ENCODE results near the gene TKT.

Gene TKT

GRCh38 chr3:53238886-53239285 is 16.9 kb downstream of the TKT start:
- DNase-seq (ENCODE audit: low spot score in 2 of 2) (no peak), ATAC-seq (no peak)
- peaks cover 64% of the 10 kb centered on the region for H3K36me3 Mint-ChIP-seq
- peak overlapping the region; percentile 73 for H3K27ac Mint-ChIP-seq
- H3K9me3 Mint-ChIP-seq: no peaks in the 10 kb centered on the region
- no peak overlapping the region for H3K4me3 Mint-ChIP-seq
- H3K4me1 Mint-ChIP-seq: peaks cover 21% of the 10 kb centered on the region

- Mint-ChIP-seq H3K4me1 (peaks cover 16% of the 10 kb centered on the region), H3K9me3 (no peaks in the 10 kb centered on the region), H3K36me3 (peaks cover 65% of the 10 kb centered on the region), H3K4me3 (no peak overlapping the region), H3K27ac (peak overlapping the region; percentile 73)
- DNase-seq (ENCODE audit: low spot score in 2 of 2) (no peak), ATAC-seq (no peak)
These were observed 17.6 kb downstream of the TKT start for GRCh38 chr3:53238051-53238850.

- peaks cover 10% of the 10 kb centered on the region for H3K4me1 Mint-ChIP-seq
- ATAC-seq: peak; percentile 44
- no peak for DNase-seq (ENCODE audit: low spot score in 2 of 2)
- H3K9me3 Mint-ChIP-seq: no peaks in the 10 kb centered on the region
- peaks cover 82% of the 10 kb centered on the region for H3K36me3 Mint-ChIP-seq
- H3K4me3 Mint-ChIP-seq: no peak overlapping the region
- H3K27ac Mint-ChIP-seq: peak overlapping the region; percentile 87
These were observed 19.5 kb downstream of the TKT start for GRCh38 chr3:53236112-53236841.

GRCh38 chr3:53235545-53235944 is 20.3 kb downstream of the TKT start:
- peak overlapping the region; percentile 87 for H3K27ac Mint-ChIP-seq
- ATAC-seq: no peak
- no peak overlapping the region for H3K4me3 Mint-ChIP-seq
- no peak for DNase-seq (ENCODE audit: low spot score in 2 of 2)
- no peaks in the 10 kb centered on the region for H3K9me3 Mint-ChIP-seq
- peaks cover 10% of the 10 kb centered on the region for H3K4me1 Mint-ChIP-seq
- peaks cover 83% of the 10 kb centered on the region for H3K36me3 Mint-ChIP-seq

- Mint-ChIP-seq H3K9me3 (no peaks in the 10 kb centered on the region), H3K4me3 (no peak overlapping the region), H3K36me3 (peaks cover 85% of the 10 kb centered on the region), H3K27ac (peak overlapping the region; percentile 87), H3K4me1 (peaks cover 10% of the 10 kb centered on the region)
- ATAC-seq: no peak
- no peak for DNase-seq (ENCODE audit: low spot score in 2 of 2)
These were observed 21.0 kb downstream of the TKT start for GRCh38 chr3:53234841-53235232.

GRCh38 chr3:53234130-53234840 is 21.5 kb downstream of the TKT start:
- ATAC-seq: no peak

GRCh38 chr3:53232641-53233377 is 23.0 kb downstream of the TKT start:
- H3K36me3 Mint-ChIP-seq: peaks cover 85% of the 10 kb centered on the region
- H3K9me3 Mint-ChIP-seq: no peaks in the 10 kb centered on the region
- no peak for ATAC-seq
- no peak overlapping the region for H3K4me3 Mint-ChIP-seq
- H3K4me1 Mint-ChIP-seq: peaks cover 10% of the 10 kb centered on the region
- peak overlapping the region; percentile 57 for H3K27ac Mint-ChIP-seq
- DNase-seq (ENCODE audit: low spot score in 2 of 2): no peak

More at GRCh38 chr3:53234130-53234840, 21.5 kb downstream of the TKT start:
- no peak for DNase-seq (ENCODE audit: low spot score in 2 of 2)
- Mint-ChIP-seq H3K4me3 (no peak overlapping the region), H3K27ac (no peak overlapping the region), H3K9me3 (no peaks in the 10 kb centered on the region), H3K36me3 (peaks cover 85% of the 10 kb centered on the region), H3K4me1 (peaks cover 10% of the 10 kb centered on the region)

- Mint-ChIP-seq H3K4me1 (peaks cover 9% of the 10 kb centered on the region), H3K27ac (peak overlapping the region; percentile 57), H3K36me3 (peaks cover 85% of the 10 kb centered on the region)
These were observed 24.0 kb downstream of the TKT start for GRCh38 chr3:53231532-53232511.

GRCh38 chr3:53230789-53231188 is 25.0 kb downstream of the TKT start:
- Mint-ChIP-seq H3K9me3 (no peaks in the 10 kb centered on the region), H3K4me1 (peaks cover 4% of the 10 kb centered on the region), H3K36me3 (peaks cover 90% of the 10 kb centered on the region), H3K27ac (no peak overlapping the region), H3K4me3 (no peak overlapping the region)
- ATAC-seq (no peak), DNase-seq (ENCODE audit: low spot score in 2 of 2) (no peak)

More at GRCh38 chr3:53231532-53232511, 24.0 kb downstream of the TKT start:
- no peak for DNase-seq (ENCODE audit: low spot score in 2 of 2)
- Mint-ChIP-seq H3K9me3 (no peaks in the 10 kb centered on the region), H3K4me3 (no peak overlapping the region)
- ATAC-seq: no peak

- Mint-ChIP-seq H3K27ac (no peak overlapping the region), H3K36me3 (peaks cover 92% of the 10 kb centered on the region), H3K4me1 (peaks cover under 1% of the 10 kb centered on the region), H3K9me3 (no peaks in the 10 kb centered on the region), H3K4me3 (no peak overlapping the region)
- ATAC-seq: no peak
- DNase-seq (ENCODE audit: low spot score in 2 of 2): no peak
These were observed 25.7 kb downstream of the TKT start for GRCh38 chr3:53230041-53230621.

GRCh38 chr3:53229606-53230005 is 26.2 kb downstream of the TKT start:
- peaks cover 91% of the 10 kb centered on the region for H3K36me3 Mint-ChIP-seq
- ATAC-seq: no peak
- H3K27ac Mint-ChIP-seq: no peak overlapping the region
- no peak overlapping the region for H3K4me3 Mint-ChIP-seq
- H3K9me3 Mint-ChIP-seq: no peaks in the 10 kb centered on the region
- no peak for DNase-seq (ENCODE audit: low spot score in 2 of 2)
- no peaks in the 10 kb centered on the region for H3K4me1 Mint-ChIP-seq

- DNase-seq (ENCODE audit: low spot score in 2 of 2): no peak
- Mint-ChIP-seq H3K27ac (no peak overlapping the region), H3K9me3 (no peaks in the 10 kb centered on the region), H3K36me3 (peaks cover 88% of the 10 kb centered on the region), H3K4me1 (no peaks in the 10 kb centered on the region), H3K4me3 (no peak overlapping the region)
- no peak for ATAC-seq
These were observed 26.7 kb downstream of the TKT start for GRCh38 chr3:53229171-53229570.

- Mint-ChIP-seq H3K36me3 (peaks cover 88% of the 10 kb centered on the region), H3K4me1 (no peaks in the 10 kb centered on the region)
These were observed 27.6 kb downstream of the TKT start for GRCh38 chr3:53227993-53228885.

More at GRCh38 chr3:53227993-53228885, 27.6 kb downstream of the TKT start:
- DNase-seq (ENCODE audit: low spot score in 2 of 2) (no peak), ATAC-seq (no peak)
- Mint-ChIP-seq H3K9me3 (no peaks in the 10 kb centered on the region), H3K27ac (peak overlapping the region; percentile 82), H3K4me3 (no peak overlapping the region)

All from stimulated activated effector memory CD8-positive, alpha-beta T cell treated with anti-CD3 and anti-CD28 coated beads, Interleukin-12 subunit alpha, Interleukin-12 subunit beta, amount 100 ng/mL, for 72 hours (primary cell).